HG02588 (cell line): ENCODE data around the gene NDUFA5.

Experiments
- ATAC-seq: cut with Tn5 transposase; IDR thresholded peaks from one replicate; pipeline ENCODE4 v1.9.1; 2021; ENCODE audit warnings: mild to moderate bottlenecking, moderate library complexity; ENCODE audit not compliant: unreplicated experiment

NDUFA5 gene

GRCh38 chr7:123557398-123558288 lies at the start of gene NDUFA5:
NDUFA5 (minus strand) TSS chr7:123557818; CDS start chr7:123557795, 23 bp downstream.
- peak; percentile 99 for ATAC-seq

- ATAC-seq, result no peak
Measured at GRCh38 chr7:123604739-123605138, 47.1 kb upstream of the NDUFA5 start.

- ATAC-seq, result no peak
Measured at GRCh38 chr7:123602648-123603047, 45.0 kb upstream of the NDUFA5 start.

- no peak for ATAC-seq
Measured at GRCh38 chr7:123601530-123601929, 43.9 kb upstream of the NDUFA5 start, which contains the start of gene ASB15. ASB15 (plus strand) TSS chr7:123601821; CDS start chr7:123614503, 12,682 bp downstream.

- no peak for ATAC-seq
Measured at GRCh38 chr7:123600876-123601275, 43.3 kb upstream of the NDUFA5 start.

- no peak for ATAC-seq
Measured at GRCh38 chr7:123599766-123600165, 42.1 kb upstream of the NDUFA5 start.

GRCh38 chr7:123598657-123599056 lies 41.0 kb upstream of the NDUFA5 start:
- no peak for ATAC-seq

- ATAC-seq, result no peak
Measured at GRCh38 chr7:123594813-123595241, 37.2 kb upstream of the NDUFA5 start.

GRCh38 chr7:123588376-123588775 lies 30.8 kb upstream of the NDUFA5 start:
- ATAC-seq, result no peak

GRCh38 chr7:123583821-123584220 lies 26.2 kb upstream of the NDUFA5 start:
- no peak for ATAC-seq

GRCh38 chr7:123581162-123581459 lies 23.5 kb upstream of the NDUFA5 start:
- no peak for ATAC-seq

GRCh38 chr7:123580406-123581161 lies 23.0 kb upstream of the NDUFA5 start:
- no peak for ATAC-seq

GRCh38 chr7:123579416-123579815 lies 21.8 kb upstream of the NDUFA5 start:
- no peak for ATAC-seq

GRCh38 chr7:123573896-123574467 lies 16.4 kb upstream of the NDUFA5 start:
- no peak for ATAC-seq

- no peak for ATAC-seq
Measured at GRCh38 chr7:123573341-123573740, 15.7 kb upstream of the NDUFA5 start.

- ATAC-seq, result no peak
Measured at GRCh38 chr7:123571684-123572083, 14.1 kb upstream of the NDUFA5 start.

GRCh38 chr7:123571187-123571586 lies 13.6 kb upstream of the NDUFA5 start:
- ATAC-seq, result no peak

GRCh38 chr7:123570390-123571182 lies 13.0 kb upstream of the NDUFA5 start:
- ATAC-seq, result peak; percentile 60

- no peak for ATAC-seq
Measured at GRCh38 chr7:123569352-123570010, 11.9 kb upstream of the NDUFA5 start.

- ATAC-seq, result no peak
Measured at GRCh38 chr7:123562121-123562520, 4.5 kb upstream of the NDUFA5 start.
